GM21423 (cell line): ENCODE data around the gene IFITM2.

Experiments used
- ATAC-seq: cut with Tn5 transposase; IDR thresholded peaks from one replicate; pipeline ENCODE4 v1.9.1; 2021; ENCODE audit warnings: mild to moderate bottlenecking, moderate library complexity; ENCODE audit not compliant: unreplicated experiment

The IFITM2 gene

DNA sequence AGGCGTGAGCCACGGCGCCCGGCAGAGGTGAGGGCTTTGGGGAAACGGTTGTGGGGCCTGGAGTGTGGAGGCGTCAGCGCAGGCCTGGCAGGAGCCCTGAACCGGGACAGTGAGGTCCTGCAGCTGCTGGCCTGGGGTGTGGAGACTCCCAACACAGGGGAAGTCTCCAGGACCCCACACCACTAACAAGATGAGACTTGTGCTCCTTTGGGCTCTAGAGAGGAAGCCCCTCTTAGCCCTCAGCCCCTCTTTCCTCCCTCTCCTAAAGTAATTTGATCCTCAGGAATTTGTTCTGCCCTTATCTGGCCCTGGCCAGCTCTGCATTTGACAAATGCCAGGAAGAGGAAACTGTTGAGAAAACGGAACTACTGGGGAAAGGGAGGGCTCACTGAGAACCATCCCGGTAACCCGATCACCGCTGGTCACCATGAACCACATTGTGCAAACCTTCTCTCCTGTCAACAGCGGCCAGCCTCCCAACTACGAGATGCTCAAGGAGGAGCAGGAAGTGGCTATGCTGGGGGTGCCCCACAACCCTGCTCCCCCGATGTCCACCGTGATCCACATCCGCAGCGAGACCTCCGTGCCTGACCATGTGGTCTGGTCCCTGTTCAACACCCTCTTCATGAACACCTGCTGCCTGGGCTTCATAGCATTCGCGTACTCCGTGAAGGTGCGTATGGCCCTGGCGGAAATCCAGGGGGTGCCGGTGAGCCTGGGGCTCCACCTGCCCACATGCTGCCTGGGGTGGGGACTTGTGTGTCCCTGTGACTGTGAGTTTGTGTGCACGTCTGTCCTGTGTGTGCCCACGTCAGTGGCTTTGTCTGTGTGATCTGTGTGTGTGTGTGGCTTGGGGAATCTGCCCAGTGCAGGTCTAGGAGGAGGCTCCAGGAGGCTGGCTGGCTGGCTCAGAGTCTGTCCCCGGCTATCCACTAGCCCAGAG, at the start of gene IFITM2:
Gene IFITM2, plus strand, starts transcription at position 51 of the 943 bp plus-strand sequence. Its CDS starts 377 bp downstream, at position 428.
- ATAC-seq, result peak; percentile 25

DNA sequence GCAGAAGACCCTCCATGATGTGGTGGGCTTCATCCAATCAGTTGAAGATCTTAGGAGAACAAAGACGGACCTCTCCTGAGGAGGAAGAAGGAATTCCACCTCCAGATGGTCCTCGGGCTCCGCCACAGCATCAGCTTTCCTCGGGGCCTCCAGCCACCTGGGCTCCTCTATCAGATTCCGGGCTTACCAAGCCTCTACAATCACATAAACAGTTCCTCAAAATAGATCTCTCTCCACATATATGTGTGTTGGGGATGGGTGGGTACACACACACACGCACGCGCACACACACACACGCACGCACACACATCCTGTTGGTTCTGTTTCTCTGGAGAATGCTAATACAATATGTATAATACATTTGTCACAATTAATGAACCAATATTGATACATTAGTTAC, 48.2 kb upstream of the IFITM2 start:
- ATAC-seq, result no peak

DNA sequence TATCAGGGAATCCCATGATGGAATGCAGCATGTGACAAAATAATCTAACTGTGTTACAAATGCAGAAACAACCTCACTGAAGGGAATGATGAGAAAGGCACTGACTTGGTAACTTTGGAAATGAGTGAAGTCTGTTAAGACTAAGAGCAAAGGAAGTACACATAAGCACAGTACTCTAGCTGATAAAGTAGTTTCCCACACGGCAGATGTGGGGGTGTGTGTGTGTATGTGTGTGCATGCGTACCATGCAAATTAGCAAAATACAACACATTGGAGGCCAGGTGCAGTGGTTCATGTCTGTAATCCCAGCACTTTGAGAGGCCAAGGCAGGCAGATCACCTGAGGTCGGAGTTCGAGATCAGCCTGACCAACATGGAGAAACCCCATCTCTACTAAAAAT, 46.0 kb upstream of the IFITM2 start:
- ATAC-seq, result no peak

DNA sequence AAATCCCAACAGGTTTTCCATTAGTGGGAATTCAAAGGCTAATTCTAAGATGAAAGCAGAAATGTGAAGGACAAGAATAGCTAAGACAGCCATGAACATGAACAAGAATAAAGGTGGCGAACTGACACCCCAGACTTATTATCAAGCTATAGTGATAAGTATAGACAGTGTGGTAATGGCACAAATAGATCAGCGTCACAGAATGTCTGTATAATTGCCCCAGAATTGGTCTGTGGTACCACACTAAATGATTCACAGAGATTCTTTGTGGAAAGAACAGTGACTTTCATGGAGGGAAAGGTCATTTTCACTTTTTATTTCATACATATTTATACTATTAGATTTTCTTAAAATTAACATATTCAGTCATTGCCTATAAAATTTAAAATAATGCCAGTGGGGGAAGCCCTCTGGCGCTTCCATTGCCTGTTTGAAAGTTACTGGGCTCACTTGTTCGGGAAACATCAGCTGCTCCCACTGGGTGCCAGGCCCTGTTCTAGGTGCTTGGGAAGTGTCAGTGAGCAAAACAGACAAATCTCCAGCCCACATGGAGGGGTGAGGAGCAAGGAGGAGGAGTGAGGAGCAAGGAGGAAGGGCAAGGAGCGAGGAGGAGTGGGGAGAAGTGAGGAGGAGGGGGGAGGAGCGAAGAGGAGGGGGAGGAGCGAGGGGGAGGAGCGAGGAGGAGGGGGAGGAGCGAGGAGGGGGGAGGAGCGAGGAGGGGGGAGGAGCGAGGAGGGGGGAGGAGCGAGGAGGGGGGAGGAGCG, 40.8 kb upstream of the IFITM2 start:
- ATAC-seq, result no peak

DNA sequence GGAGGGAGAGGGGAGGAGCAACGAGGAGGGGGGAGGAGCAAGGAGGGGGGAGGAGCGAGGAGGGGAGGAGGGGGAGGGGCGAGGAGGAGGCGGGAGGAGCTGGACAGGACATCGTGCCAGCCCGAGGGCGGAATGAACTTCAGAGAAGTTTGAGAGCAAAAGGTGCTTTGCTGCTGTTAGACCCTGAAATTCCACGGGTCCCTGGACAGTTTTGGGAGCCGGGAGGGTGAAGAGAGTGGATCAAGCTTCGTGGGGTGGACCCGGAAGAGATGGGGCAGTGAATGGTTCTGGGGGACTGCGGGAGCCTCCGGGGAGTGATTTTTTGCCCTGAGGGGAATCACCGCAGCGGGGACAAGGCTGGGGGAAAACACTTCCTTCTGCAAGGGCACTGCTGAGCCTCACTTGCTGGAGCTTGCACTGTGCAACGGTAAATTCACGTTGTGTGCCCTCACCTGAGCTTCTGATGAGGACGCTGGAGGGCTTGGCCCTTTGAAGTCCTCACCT, 40.1 kb upstream of the IFITM2 start:
- ATAC-seq, result no peak

DNA sequence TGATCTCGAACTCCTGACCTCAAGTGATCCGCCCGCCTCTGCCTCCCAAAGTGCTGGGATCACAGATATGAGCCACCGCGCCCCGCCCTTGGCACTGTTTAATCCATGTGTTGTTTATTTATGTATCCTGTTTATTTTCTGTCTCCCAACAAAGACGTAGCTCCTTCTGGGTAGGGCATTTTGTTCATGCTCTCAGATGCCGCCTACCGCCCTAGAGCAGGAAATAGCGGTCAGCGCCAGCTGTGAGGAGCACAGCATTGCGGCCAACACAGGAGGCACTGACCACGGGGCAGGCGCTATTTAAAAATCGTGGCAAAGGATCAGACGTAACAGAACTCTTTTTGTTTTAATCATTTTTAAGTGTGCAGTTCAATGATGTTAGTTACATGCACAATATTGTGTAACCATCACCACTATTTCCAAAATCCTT, 38.9 kb upstream of the IFITM2 start:
- ATAC-seq, result peak; percentile 49

DNA sequence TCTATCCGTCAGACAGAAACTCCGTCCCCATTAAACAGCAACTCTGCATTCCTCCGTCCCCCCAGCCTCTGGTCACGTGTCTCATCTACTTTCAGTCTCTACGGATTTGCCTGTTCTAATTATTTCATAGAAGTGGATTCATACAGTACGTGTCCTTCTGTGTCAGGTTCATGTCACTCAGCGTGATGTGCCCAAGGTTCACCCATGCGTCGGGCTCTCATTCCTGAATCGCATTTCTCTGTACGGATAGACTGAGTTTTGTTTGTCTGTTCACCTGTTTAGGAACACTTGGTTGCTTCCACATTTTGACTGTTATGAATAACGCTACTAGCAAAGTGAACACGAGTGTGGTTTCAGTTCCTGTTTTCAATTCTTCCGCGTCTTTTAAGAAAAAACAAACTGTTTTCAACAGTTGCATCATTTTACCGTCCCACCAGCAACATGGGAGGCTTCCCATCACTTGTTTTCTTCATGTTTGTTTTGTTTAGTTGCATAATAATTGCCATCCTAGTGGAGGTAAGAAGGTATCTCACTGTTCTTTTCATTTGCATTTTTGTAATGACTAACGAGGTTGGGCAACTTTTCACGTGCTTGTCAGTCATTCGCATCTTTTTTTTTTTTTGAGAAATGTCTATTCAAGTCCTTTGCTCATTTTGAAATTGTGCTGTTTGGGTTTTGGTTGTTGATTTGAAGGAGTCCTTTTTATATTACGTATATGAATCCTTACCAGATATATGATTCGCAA, 38.3 kb upstream of the IFITM2 start:
- peak; percentile 58 for ATAC-seq

DNA sequence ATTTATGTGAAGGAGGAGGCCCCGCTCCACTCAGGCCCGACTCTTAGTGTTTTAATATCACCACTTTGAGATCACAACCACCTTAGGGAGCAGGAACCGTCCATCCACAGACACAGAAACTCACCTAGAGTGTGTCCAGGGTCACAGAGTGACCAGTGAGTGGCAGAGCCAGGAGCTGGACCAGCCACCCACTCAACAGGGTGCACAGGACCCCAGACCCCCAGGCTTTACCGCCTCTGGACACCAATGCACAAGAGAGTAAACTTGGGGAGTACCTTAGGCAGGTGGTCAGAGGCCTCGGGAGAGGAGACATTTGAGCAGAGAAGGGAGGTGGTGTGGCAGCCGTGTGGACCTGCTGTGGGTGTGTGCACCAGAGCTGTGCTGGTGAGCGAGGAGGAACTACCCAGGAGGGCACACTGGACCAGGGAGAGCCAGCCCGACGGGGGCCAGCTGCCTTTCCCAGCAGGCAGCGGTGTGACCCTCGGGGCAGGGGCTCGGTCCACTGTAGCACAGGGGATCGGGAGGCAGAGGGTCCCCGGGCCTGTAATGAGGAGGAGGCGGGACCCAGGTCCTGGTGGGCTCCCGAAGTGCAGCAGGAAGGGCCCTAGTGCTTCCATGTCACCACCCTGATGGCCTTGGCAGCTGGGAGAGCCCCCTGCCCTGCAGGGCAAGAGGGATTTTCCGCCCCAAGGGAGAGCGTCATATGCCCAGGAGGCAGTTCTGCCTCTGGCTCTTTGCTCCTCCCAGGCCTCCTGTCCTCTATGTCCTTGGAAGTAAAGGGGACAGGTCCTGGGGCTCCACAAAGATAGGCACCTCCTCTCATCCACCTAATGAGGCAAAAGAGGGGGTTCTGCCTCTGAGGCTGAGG, 36.9 kb upstream of the IFITM2 start:
- no peak for ATAC-seq

DNA sequence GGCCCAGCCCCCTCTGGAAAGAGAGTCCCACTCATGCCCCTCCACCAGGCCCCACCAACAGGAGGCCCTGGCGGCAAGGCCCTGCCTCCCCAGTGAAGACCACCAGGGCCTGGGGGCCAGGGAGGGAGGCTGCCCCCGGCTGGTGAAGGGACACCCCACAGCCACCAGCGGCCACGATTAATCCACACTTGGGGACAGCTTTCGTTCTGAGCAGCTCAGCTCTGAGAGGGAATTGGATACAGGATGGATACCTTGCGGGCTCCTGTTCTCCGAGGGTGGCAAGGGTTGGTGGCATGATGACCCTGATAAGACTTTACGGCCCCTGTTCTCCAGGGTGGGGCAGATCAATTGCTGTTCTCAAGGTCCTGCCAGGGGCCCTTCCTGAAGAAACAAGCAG, 36.3 kb upstream of the IFITM2 start:
- ATAC-seq, result no peak

DNA sequence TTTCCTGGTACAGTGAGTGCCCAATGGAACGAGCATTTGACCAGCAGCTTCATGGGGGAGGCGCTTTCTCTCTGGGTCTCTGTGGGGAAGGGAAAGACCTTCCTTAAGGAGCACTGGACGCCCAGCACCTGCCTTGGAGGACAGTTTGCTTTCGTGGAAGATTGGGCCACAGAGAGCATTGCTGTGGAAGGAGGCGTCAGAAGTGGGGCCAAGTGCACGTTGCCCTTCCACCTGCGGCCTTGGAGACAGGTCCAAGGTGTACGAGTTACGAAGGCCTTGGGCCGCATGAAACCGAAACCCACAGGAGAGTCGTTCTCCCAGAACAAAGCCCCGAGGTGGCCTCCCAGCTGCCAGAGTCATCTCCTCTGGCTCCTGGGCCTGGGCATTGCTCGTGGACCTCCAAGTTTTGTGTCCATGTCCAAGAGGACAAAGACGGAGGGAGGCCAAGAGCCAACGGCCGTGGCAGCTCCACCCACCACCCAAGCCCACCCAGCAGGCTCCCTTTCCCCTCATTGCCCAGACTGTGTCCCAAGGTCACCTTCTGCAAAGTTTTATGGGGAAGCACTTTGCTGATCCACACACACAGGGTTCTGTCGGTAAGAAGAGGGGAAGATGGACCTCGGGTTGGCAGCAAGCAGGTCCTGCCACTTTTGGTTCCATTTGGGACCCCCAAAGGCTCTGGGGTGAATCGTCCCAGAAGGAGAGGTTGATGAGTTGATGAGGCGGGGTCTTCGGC, 35.3 kb upstream of the IFITM2 start:
- ATAC-seq, result no peak

DNA sequence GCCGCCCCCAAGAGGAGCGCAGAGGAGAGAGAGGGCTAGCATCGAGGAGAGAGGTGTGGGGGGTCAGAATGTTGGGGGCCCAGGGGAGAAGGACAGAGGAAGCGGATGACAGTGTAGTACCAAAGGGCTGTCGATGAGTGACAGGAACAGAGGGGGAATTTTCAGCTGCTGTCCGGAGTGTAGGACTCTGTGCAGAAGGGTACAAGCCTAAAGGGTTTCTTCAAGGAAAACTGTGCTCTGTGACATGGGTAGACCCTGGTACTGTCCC, 34.8 kb upstream of the IFITM2 start:
- ATAC-seq, result no peak

DNA sequence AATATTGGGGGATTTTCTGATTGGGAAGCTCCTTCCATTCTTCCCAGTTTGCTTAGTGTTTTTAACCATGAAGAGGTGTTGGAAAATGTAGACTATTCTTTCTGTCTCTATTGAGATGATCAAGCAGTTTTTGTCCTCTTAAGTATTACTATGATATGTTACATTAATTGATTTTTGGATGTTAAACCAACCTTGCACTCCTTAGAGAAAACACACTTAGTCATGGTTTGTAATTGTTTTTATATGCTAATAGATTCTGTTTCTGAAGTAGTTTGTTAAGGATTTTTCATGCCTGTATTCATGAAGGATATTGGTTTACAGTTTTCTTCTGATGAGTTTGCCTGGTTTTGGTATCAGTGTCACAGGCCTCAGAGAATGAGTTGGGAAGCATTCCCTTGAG, 31.4 kb upstream of the IFITM2 start:
- no peak for ATAC-seq

DNA sequence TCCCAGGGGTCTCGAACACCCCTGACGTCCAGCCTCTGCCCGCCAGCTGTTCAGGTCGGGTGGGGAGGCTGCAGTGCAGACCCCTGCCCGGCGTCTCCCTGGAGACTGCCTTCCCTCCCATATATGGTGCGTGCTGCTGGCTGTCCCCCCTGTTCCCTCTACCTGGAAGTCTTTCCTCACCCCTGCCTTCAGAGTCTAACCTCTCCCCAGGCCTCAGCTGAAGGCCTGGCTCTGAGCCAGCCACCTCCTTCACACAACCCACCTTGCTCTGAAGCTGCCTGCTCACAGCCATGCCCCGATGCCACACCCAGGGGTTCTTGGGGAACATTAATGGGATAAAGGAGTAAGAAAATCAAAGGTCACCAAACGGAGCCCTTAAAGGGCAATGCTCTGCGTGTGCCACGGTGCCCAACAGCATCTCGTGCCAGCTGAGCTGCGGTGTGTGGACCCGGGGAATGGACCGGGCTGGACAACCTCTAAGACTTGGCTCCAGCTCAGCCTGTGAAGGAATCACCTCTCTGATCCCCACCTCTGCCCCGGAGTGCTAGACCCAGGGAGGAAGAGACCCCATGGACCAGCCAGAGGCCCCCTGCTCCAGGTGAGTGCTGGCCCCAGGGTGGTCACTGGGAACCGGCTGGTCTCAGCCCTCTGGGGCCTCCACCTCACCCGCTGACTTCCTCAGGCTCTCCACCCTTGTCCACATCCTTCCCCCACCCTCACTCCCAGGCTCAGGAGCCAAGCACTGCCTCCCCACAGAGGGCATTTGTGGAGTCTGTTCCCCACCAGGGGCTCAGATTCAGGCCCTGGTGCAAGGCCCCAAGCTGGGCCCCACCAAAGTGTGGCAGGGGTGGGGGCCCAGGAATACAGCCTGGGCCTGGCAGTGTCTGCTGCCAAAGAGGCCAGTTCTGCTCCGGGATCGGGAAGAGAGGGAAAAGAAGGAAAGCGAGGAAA, 29.3 kb upstream of the IFITM2 start, which contains the start of gene NLRP6:
Gene NLRP6, plus strand, starts transcription at position 407 of the 951 bp plus-strand sequence. Its CDS starts 163 bp downstream, at position 570.
- ATAC-seq, result no peak

DNA sequence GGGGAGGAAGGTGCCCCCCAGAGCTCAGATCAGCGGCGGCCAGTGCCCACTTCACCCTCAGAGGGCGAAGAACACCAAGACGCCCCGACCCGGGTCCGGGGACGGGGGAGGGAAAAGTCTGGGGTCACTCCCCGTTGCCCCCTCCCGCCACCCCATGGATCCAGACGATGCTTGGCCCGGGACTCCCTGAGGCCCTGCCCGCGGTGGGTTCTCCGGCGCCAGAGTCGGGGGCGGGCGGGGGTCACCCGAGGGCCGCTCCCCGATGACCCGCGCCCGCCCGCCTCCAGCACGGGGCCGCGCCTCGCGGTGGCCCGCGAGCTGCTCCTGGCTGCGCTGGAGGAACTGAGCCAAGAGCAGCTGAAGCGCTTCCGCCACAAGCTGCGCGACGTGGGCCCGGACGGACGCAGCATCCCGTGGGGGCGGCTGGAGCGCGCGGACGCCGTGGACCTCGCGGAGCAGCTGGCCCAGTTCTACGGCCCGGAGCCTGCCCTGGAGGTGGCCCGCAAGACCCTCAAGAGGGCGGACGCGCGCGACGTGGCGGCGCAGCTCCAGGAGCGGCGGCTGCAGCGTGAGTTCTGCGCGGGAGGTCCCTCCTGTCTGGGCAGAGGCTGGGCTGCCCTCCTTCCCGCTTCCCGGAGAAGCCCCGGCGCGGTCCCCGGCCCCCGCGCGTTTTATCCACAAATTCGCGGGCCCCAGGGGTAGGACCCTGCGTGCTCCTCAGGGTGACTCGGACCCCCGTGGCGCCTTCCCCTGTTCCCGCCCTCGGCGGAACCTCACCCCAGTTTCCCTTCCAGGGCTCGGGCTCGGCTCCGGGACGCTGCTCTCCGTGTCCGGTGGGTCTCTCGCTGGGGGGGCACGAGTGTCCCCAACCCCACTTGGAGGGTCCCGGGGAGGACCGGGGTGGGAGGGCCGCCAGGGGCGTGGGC, 28.3 kb upstream of the IFITM2 start:
- ATAC-seq, result no peak

DNA sequence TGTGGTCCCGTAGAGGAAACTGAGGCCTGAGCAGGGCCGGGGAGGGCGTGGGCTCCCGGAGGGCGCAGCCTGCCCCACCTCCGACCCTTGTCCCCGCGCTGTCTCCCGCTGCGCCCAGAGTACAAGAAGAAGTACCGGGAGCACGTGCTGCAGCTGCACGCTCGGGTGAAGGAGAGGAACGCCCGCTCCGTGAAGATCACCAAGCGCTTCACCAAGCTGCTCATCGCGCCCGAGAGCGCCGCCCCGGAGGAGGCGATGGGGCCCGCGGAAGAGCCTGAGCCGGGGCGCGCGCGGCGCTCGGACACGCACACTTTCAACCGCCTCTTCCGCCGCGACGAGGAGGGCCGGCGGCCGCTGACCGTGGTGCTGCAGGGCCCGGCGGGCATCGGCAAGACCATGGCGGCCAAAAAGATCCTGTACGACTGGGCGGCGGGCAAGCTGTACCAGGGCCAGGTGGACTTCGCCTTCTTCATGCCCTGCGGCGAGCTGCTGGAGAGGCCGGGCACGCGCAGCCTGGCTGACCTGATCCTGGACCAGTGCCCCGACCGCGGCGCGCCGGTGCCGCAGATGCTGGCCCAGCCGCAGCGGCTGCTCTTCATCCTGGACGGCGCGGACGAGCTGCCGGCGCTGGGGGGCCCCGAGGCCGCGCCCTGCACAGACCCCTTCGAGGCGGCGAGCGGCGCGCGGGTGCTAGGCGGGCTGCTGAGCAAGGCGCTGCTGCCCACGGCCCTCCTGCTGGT, 27.5 kb upstream of the IFITM2 start:
- ATAC-seq, result no peak

DNA sequence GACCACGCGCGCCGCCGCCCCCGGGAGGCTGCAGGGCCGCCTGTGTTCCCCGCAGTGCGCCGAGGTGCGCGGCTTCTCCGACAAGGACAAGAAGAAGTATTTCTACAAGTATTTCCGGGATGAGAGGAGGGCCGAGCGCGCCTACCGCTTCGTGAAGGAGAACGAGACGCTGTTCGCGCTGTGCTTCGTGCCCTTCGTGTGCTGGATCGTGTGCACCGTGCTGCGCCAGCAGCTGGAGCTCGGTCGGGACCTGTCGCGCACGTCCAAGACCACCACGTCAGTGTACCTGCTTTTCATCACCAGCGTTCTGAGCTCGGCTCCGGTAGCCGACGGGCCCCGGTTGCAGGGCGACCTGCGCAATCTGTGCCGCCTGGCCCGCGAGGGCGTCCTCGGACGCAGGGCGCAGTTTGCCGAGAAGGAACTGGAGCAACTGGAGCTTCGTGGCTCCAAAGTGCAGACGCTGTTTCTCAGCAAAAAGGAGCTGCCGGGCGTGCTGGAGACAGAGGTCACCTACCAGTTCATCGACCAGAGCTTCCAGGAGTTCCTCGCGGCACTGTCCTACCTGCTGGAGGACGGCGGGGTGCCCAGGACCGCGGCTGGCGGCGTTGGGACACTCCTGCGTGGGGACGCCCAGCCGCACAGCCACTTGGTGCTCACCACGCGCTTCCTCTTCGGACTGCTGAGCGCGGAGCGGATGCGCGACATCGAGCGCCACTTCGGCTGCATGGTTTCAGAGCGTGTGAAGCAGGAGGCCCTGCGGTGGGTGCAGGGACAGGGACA, 26.7 kb upstream of the IFITM2 start:
- no peak for ATAC-seq
